IPS-15b (cell line): ENCODE results near the gene USB1.

Experiments
- H3K27me3 ChIP-seq: one replicate; pipeline ENCODE4 v1.6.1; 2013; ENCODE audit warnings: low read length; ENCODE audit not compliant: control insufficient read depth, insufficient read depth
- H3K36me3 ChIP-seq: one replicate; pipeline ENCODE4 v1.6.1; 2013; ENCODE audit warnings: low read length; ENCODE audit not compliant: control insufficient read depth, insufficient read depth
- H3K4me1 ChIP-seq: one replicate; pipeline ENCODE4 v1.6.1; 2013; ENCODE audit warnings: mild to moderate bottlenecking, low read length; ENCODE audit not compliant: control insufficient read depth, insufficient read depth
- H3K4me3 ChIP-seq: one replicate; pipeline ENCODE4 v1.5.1; 2013; ENCODE audit warnings: low read depth, low read length
- H3K9ac ChIP-seq: one replicate; pipeline ENCODE4 v1.6.1; 2013; ENCODE audit warnings: low read depth, mild to moderate bottlenecking, low read length
- H3K9me3 ChIP-seq: one replicate; pipeline ENCODE4 v1.6.1; 2013; ENCODE audit warnings: mild to moderate bottlenecking, low read length; ENCODE audit not compliant: control insufficient read depth, insufficient read depth

USB1 gene

DNA sequence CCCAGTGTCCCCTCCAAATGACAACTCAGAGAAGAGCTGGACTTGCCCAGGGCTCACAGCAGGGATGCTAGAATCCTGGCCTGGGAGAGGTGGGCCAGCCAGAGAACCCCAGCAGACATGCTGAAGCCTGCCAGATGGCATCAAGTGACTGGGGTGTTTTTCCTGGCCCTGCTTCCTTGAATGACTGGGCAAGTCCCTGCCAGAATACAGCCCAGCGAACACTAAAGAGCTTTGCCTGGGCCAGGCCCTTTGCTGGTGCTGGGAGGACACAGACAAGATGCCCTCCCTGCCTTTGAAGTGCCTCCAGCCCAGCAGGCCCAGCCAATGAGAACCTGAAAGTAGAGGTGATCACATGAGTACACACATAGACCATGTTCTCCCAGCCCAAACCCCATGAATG lies 12.3 kb upstream of the USB1 start:
- H3K9ac ChIP-seq, result no peak overlapping the region
- H3K4me1 ChIP-seq, result no peaks in the 10 kb centered on the region
- H3K36me3 ChIP-seq, result no peaks in the 10 kb centered on the region
- peaks cover 29% of the 10 kb centered on the region for H3K27me3 ChIP-seq
- no peak overlapping the region for H3K4me3 ChIP-seq
- no peaks in the 10 kb centered on the region for H3K9me3 ChIP-seq

DNA sequence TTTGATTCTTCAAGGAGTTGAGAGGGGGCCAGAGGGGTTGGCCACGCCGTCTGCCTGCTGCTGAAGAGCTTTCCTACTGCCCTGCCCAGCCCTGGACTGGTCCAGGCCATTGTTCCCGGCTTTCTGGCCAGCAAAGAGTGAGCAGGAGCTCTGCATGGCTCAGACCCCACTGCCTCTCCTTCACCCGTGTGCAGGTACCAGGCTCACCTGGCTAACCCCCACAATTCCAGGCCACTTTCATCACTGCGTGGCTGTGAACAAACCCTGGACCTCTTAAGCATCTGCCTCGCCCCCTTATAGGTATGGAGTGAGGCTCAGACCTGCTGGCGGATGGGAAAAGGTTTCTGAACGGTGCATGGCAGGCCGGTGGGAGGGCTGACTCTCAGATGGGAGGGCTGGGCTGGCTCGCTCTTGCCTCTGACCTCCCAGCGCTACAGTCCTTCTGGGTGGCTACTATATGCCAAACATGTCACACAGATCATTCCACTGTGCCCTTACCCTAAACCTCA lies 9.6 kb upstream of the USB1 start:
- H3K27me3 ChIP-seq, result peaks cover 8% of the 10 kb centered on the region
- no peaks in the 10 kb centered on the region for H3K4me1 ChIP-seq
- peaks cover 6% of the 10 kb centered on the region for H3K36me3 ChIP-seq
- H3K4me3 ChIP-seq, result no peak overlapping the region
- no peaks in the 10 kb centered on the region for H3K9me3 ChIP-seq
- H3K9ac ChIP-seq, result no peak overlapping the region

DNA sequence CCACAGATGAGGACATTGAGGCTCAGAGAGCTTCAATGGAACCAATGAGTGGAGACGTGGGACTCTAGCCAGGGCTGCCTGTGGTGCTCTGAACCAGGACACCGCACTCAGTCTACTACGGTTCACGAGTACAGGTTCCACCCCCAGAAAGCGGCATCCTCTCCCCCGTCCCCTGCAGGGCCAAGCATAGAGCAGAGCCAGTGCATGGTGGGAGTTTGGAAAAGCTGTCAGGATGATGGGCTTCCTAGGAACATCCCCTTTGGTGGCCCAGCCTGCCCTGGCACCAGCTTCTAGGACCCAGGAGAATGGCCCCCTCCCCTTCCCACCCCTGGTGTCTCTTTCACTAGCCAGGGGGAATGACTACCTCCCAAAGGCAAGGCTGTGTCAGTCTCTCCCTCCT lies 9.1 kb upstream of the USB1 start:
- no peaks in the 10 kb centered on the region for H3K4me1 ChIP-seq
- H3K36me3 ChIP-seq, result peaks cover 10% of the 10 kb centered on the region
- H3K4me3 ChIP-seq, result no peak overlapping the region
- no peaks in the 10 kb centered on the region for H3K9me3 ChIP-seq
- no peak overlapping the region for H3K9ac ChIP-seq
- peaks cover 4% of the 10 kb centered on the region for H3K27me3 ChIP-seq

DNA sequence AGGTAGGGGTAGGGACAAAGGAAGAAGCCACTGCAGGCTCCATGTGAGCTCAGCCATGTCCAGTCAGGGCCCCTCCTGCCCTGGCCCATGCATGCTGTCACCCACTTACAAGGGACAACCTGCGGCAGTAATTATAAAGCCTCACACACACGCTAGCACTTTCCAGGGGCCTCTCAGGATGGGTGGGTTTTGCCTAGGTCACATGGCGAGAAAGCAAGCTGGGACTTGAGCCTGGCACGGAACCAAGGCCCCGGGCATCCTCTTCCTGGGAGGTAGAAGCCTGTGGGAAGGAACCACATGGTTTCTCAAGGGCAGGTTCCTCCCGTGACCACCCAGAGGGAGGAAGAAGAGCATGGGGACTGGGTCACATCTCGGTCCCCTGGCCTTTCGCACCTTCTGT lies 7.8 kb upstream of the USB1 start:
- no peak overlapping the region for H3K9ac ChIP-seq
- H3K4me3 ChIP-seq, result no peak overlapping the region
- peaks cover 21% of the 10 kb centered on the region for H3K36me3 ChIP-seq

DNA sequence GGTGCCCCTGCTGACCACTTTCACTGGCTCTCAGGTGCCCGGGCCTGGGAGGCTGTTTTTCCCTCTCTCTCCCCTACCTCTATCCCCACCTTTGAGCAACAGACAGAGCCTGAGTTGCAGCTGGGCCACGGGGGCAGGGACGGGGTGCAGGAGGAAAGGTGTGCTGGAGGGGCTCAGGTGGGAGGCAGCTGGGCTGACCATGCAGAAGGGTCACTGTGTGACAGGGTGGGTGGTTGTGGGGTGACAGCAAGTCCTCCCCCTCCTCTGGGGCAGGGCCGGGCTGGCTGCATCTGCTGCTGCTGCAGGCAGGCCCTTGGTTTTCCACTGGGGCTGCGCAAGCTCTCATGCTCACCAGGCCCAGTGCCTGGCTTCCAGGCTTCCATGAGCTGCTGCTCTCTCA lies 7.3 kb upstream of the USB1 start:
- Histone ChIP-seq H3K9ac (no peak overlapping the region), H3K4me3 (no peak overlapping the region), H3K27me3 (no peaks in the 10 kb centered on the region), H3K36me3 (peaks cover 21% of the 10 kb centered on the region), H3K9me3 (no peaks in the 10 kb centered on the region), H3K4me1 (no peaks in the 10 kb centered on the region)

More for the DNA sequence above, 7.8 kb upstream of the USB1 start:
- no peaks in the 10 kb centered on the region for H3K9me3 ChIP-seq
- H3K4me1 ChIP-seq, result no peaks in the 10 kb centered on the region
- H3K27me3 ChIP-seq, result no peaks in the 10 kb centered on the region

DNA sequence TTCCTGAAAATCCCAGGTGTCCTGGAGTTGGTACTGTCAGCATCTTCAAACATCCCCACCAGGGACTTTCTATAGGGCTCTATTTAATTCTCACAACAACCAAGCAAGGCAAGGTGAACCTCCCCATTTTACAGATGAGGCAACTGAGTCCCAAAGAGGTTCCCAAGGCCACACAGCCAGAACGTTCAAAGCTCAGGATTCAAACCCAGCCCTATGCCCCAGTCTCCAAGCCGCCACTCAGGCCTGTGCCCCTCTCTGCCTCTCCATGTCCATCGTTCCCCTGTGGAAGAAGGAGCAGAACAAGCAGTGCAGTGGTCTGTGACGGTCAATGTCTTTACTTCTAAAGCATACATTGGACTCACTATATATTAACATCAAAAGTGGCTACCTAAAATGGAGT lies 6.8 kb upstream of the USB1 start:
- Histone ChIP-seq H3K4me3 (no peak overlapping the region), H3K36me3 (peaks cover 21% of the 10 kb centered on the region), H3K27me3 (no peaks in the 10 kb centered on the region), H3K4me1 (no peaks in the 10 kb centered on the region), H3K9me3 (no peaks in the 10 kb centered on the region), H3K9ac (no peak overlapping the region)

DNA sequence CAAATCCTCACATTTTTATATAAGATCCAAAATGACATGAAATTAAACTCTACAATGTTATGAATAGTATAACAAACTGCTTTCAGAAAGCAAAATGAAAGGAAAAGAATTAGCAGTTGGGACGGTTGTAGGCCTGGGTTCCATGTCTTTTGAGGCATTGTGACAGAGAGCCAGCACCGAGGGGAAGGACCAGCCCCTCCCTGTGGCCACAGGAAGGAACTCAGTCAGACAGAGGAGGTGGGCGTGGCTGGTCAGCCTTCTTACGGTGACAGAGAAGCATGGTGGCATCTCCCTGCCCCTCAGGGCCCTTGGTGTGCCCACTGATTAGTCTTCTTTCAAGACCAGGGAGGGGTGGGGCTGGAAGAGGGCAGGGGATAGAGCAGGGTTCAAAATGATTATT lies 6.4 kb upstream of the USB1 start:
- no peaks in the 10 kb centered on the region for H3K9me3 ChIP-seq
- H3K4me1 ChIP-seq, result no peaks in the 10 kb centered on the region
- H3K9ac ChIP-seq, result no peak overlapping the region
- no peak overlapping the region for H3K4me3 ChIP-seq
- H3K36me3 ChIP-seq, result peaks cover 21% of the 10 kb centered on the region
- H3K27me3 ChIP-seq, result no peaks in the 10 kb centered on the region

DNA sequence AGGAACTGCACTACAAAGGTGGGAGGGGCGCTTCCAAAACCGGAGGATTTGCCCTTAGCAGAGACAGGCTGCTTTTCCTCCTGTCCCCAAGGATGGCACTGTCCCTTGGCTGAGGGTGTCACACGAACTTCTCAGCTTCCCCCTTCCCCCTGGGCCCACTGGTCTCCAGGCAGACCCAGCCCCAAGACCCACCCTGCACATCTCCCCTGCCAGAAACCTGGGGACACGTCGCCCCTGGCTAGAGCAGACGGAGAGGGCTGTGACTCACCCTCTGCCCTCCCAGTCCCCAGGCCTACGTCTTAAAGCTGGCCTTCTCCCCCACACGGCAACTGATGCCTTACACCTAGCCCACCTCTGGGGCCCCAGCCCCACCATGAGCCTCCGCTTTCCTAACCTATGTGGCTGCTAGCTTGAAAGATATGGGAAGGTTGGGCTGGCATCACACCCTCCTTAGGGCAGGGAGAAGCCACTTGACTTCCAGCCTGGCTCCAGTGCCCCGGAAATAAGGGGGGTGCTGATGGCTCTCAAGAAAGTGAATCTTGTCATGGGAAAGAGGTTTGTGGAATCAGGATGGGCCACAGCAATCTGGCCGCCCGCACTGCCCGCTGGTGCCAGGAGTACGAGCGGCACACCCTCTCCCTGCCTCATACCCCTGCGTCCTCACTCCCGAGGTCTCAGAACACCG lies 5.3 kb upstream of the USB1 start:
- no peaks in the 10 kb centered on the region for H3K27me3 ChIP-seq
- H3K9ac ChIP-seq, result no peak overlapping the region
- H3K36me3 ChIP-seq, result peaks cover 21% of the 10 kb centered on the region
- no peak overlapping the region for H3K4me3 ChIP-seq
- no peaks in the 10 kb centered on the region for H3K4me1 ChIP-seq
- no peaks in the 10 kb centered on the region for H3K9me3 ChIP-seq

DNA sequence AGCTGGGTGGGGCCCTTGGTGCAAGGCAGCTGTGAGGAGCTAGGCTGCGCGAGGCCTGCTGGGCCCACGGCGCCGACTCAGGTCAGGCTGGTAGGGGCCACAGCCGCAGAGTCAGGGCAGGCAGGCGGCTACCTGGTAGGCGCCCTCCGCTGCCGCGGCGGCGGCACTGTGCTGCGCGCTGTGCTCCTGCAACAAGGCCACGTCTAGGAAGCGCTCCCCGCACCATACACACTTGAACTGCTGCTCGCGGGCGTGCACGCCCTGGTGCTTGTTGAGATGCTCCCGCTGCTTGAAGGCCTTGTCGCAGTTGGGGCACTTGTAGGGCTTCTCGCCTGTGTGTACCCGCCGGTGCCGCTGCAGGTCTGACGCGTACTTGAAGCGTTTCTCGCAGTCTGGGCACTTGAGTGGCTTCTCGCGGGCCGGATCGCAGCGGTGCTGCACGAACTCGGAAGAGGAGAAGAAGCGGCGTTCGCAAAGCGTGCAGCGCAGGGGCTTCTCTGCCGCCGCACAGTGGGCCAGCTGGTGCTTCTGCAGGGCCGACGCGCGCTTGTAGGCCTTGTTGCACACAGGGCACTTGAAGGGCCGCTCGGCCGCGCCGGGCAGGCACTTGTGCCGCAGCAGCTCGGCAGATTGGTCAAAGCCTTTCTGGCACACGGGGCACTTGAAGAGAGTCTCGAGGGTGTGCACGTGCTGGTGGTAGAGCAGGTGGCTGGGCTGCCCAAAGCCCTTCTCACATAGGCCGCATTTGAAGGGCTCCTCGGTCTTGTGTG lies 4.6 kb upstream of the USB1 start:
- Histone ChIP-seq H3K36me3 (peaks cover 21% of the 10 kb centered on the region), H3K9me3 (no peaks in the 10 kb centered on the region), H3K4me3 (no peak overlapping the region), H3K4me1 (no peaks in the 10 kb centered on the region), H3K27me3 (no peaks in the 10 kb centered on the region), H3K9ac (no peak overlapping the region)

DNA sequence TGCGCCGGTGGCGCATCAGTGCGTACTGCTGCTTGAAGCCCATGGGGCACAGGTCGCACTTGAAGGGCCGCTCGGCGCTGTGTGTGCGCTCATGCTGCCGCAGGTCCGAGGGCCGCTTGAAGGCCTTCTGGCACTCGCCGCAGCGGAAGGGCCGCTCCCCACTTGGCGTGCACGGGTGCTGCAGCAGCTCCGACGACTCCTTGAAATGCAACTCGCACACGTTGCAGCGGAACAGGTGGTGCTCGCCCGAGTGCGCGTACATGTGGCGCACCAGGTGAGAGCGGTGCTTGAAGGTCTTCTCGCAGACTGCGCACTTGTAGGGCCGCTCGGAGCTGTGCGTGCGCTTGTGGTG lies 4.1 kb upstream of the USB1 start:
- Histone ChIP-seq H3K9ac (no peak overlapping the region), H3K27me3 (no peaks in the 10 kb centered on the region), H3K4me1 (no peaks in the 10 kb centered on the region), H3K9me3 (no peaks in the 10 kb centered on the region), H3K36me3 (peaks cover 21% of the 10 kb centered on the region), H3K4me3 (no peak overlapping the region)

DNA sequence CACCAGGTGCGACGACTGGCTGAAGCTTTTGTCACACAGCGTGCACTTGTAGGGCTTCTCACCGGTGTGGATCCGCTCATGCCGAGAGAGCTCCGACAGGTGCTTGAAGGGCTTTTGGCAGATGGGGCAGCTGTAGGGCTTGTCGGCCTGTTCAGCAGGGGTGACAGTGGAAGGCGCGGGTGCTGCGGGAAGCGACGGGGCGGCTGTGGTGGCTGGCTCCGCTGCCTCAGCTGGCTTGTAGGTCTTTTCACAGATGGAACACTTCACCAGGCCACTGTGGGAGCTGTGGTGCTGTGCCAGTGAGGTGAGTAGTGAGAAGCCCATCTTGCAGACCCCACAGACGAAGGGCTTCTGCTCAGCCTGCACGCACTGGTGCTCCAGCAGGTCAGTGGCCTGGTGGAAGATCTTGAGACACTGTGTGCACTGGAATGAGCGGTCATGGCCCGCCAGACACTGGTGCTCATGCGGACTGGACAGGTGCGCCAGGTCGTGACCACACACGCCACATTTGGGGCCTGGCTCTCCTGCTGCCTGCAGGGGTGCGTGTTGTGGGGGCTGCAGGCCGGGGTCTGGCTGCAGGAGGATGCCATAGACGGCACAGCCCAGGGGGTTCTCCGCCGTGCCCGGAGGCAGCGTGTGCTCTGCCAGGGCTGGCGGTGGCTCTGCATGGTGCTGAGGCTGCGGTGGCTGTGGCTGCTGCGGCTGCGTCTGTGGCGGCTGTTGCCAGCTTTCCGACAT lies 3.5 kb upstream of the USB1 start:
- Histone ChIP-seq H3K27me3 (no peaks in the 10 kb centered on the region), H3K4me3 (no peak overlapping the region), H3K36me3 (peaks cover 22% of the 10 kb centered on the region), H3K4me1 (no peaks in the 10 kb centered on the region), H3K9me3 (no peaks in the 10 kb centered on the region), H3K9ac (no peak overlapping the region)
